Measurements from ENCODE around the gene MBP.
"Not testable (repeated sequence)": the region's sequence is repeated elsewhere in the genome, so short reads cannot be mapped to it uniquely, and the experiment has no call there.

Gene MBP

GRCh38 chr18:76962851-76963250 is 169.7 kb downstream of the MBP start:
- DNase-seq: no peak

GRCh38 chr18:76960528-76961035 is 172.0 kb downstream of the MBP start:
- DNase-seq: no peak

DNA sequence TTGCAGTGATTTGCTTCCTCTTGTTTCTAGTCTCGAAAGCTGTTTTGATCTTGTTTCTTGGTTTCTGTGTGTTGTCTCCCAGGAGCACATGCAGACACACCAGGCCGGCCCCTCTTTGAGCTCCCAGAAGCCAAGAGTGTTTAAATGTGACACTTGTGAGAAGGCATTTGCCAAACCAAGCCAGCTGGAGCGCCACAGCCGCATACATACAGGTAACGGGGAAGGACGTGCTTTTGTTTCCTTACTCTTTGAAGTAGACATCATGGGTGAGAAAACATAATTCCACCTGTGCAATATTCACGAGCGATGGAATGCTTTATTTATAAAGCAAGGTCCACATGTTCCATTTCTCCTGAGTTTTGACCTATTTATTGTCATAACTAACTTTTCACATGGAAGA is 173.0 kb downstream of the MBP start:
- DNase-seq: no peak

DNA sequence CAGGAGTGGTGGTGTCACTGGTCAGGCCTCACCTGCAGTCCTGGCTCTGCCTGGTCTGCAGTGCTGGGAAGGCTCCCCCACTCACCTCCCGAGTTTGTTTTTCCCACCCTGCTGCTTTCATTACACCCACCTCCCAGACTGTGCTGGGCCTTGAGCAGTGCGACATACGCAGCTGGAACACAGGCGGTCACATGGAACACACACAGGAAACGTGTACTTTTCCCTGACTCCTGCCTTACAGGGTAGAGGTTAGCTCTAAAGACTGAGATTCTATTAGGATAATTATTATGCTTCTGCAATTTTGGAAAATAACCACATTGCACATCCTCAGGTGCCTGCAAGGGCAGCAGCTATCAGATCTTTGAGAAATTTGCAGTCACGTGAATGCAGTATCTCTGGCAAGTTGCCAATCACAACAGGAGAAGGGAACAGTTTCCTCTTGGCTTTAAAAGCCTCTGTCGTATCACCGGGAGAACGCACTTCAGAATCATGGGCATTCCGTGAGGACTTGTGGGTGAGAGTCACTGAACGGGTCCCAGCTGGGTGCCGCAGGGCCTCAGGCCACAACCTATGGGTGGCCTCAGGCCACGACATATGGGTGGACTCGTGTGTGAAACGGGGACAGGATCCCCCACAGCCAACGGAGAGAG is 173.8 kb downstream of the MBP start:
- no peak for DNase-seq

DNA sequence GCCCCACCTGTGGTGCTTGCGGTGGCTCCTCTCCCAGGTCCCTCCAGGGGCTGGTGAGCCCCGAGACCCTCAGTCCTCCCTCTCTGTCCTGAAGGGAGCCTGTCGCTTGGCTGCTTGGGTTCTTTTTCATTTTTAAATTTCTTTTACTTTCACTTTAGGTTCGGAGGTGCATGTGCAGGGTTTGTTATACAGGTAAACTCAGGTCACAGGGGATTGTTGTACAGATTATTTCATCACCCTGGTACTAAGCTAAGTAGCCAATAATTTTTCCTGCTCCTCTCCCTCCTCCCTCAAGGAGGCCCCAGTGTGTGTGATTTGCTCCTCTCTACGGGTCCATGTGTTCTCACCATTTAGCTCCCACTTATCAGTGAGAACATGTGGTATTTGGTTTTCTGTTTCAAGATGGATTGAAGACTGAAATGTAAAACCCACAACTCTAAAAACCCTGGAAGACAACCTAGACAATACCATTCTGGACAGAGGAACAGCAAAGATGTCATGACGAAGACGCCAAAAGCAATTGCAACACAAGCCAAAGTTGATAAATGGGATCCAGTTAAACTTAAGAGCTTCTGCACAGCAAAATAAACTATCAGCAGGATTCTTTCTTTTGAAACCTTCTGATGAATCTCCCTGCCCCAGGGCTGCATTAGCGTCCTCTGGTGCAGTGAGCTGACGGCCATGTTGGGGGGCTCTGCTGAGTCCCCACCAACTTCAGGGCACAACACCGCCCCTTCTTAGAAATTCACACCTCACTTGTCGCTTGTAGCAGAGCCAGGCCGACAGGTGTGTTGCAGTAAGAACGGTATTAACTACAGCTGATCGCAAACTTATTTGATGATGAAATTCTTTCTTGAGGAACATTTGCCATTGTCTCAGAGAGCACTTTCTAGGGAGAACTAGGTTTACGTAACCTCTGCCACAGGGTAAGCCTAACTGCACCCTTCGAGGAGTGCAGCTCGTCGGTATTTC is 174.9 kb downstream of the MBP start:
- no peak for DNase-seq

GRCh38 chr18:76956648-76957047 is 175.9 kb downstream of the MBP start:
- DNase-seq: no peak

- DNase-seq: no peak
These were observed 176.9 kb downstream of the MBP start for GRCh38 chr18:76955524-76956170.

DNA sequence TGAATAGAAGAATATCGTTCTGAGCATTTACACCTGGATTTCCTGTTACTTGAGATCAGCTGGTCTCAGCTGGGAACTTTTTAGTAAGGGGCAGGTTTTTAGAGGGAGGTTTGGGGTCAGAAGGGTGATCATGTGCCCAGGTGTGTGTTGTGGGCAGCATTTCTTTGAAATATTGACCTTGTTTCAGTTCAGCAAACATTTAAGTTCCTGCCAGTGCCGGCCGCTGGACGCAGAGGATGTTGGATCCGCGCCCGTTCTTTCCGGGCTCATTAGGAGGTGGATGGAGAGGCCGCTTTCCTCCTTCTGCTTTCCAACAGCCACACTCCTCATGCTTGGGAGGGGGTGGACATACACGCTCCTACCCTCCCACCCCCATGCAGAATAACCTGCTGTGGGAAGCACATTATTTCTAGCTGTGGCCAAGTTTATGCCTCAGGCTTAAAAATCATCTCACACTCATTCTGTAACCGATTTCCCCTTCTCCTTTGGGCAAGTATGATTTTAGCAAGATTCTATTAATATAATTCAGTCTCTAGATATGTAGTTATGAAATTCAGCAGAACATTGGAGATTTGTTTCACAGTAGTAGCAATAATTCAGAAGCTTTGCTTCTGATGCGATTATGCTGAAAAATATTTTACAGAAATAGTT is 178.9 kb downstream of the MBP start:
- DNase-seq: no peak

- no peak for DNase-seq
These were observed 179.4 kb downstream of the MBP start for GRCh38 chr18:76953156-76953555.

DNA sequence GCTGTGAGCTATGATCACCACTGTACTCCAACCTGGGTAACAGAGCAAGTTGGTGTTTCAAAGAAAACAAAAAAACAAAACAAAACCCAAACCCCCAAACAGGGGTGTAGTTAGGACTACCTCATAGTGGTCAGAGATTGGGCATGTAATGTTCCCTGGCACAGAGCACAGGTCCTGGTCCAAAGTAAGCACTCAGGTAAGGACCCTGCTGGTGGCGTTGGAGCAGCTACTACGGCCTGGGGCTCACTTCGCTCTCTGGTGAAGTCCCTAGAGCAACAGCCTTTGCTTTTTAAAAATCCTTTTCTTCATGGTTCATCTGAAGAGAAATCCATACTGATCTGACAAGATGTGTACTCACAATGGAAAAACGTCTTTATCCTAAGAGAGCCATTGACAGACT is 179.8 kb downstream of the MBP start:
- no peak for DNase-seq

- DNase-seq: no peak
These were observed 180.9 kb downstream of the MBP start for GRCh38 chr18:76951456-76952247.

DNA sequence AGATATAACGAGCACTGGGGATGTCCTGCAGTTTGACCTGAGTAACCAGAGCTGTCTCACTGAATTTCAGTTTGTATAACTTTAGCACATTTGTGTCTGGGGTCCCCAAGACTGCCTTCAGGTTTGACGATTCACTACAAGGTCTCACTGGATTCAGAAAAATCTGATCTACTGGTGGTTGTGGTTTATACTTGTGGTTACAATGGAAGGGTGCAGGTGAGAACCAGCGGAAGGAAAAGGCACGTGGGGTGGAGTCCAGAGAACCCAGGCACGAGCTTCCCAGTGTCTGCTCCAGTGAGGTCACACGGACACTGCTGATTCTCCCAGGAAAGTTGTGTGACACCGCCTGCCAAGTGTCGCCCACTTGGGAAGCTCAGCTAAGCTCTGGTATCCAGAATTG is 184.2 kb downstream of the MBP start:
- no peak for DNase-seq

GRCh38 chr18:76944346-76944745 is 188.2 kb downstream of the MBP start:
- not testable (repeated sequence) for DNase-seq

DNA sequence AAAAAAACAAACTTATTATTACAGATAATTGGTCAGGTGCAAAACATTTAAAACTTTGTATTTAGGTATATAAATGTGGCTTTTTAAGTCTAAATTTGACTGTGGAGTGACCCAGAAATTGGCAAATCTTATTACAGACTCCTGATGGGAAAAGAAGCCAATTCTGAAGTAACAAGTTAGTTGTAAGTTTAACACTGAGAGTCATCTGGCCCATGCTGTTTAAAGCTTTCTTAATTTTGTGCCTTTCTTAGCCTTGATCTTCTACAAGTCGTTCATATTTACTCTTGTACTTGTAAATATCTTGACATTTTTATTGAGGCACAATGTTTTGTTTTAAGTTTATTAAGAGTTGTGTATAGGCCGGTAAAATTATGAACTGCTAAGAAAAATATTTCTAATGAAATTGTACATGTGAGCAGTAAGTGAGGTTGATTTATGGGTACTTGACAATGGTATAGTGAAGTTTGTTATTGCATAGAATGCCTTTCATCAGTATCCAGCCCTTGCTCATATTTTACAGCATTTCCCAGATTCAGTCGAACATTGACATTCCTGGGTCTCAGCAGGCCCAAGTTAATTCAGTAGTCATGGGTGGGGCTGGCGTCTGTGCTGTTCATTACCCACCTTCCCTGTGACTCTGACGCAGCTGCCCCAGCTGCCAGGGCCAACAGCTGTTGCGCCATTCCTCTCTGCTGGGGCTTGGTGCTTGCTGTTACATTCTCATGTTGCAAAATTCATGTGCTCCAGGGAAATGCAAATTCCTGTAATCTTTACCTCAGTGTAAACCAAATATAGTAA is 188.8 kb downstream of the MBP start:
- no peak for DNase-seq

DNA sequence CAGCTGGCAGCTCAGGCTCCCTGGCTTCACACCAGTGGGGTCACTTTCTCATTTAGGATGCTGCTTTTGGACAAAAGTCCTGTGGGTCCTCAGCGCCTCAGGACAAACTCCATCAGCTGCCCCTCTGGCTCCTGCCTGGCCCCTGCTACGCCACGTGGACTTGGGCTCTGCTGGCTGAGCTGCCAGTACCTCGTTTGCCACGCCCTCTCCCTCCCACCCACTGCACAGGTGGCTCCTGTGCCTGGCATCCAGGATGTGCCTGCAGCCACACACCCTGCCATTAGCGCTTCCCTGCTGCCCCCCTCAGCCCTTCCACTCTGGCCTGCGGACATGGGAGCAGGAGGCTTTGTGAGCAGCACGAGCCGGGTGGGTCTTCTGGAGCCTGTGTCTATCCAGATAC is 191.3 kb downstream of the MBP start:
- DNase-seq: no peak

GRCh38 chr18:76938619-76939018 is 194.0 kb downstream of the MBP start:
- DNase-seq: no peak

GRCh38 chr18:76937597-76937996 is 195.0 kb downstream of the MBP start:
- no peak for DNase-seq

- DNase-seq: no peak
These were observed 195.7 kb downstream of the MBP start for GRCh38 chr18:76936877-76937276.

- no peak for DNase-seq
These were observed 196.8 kb downstream of the MBP start for GRCh38 chr18:76935722-76936337.

DNA sequence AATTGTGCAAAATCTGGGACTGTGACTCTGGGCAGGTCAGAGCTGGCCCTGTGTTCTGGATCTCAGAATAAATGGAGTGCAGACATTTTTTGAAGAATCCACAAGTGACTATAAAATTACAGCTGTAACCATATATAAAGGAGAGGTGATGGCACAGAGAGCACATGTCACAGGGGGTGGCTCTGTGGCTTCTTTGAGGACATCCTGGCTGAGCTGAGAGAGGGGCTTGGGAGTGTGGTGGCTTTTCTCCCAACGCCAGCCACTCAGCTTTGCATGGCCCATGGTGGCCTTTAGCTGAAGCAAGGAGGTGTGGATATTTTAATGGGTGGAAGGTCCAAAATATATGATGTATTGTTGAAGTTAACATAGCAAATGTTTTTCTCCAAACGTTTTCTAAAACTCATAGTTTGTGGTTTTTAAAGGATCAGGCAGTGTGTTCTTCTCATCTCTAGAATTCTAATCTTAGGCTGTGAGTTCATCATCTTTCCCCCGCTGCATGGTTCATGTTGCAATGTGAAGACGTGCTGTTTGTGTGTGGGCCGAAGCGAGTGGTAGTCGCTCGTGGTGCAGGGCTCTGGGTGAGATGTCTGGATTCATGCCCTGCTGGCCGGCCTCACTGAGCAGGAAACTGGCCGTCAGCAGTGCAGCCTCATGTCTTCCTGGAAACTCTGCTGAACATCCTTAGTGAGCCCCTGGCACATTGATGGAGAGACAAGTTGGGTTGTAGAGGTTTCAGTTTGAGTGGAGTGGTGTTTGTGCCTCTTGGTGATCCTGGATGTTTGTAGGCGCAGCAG is 200.4 kb downstream of the MBP start:
- DNase-seq: no peak

All from amniotic stem cell (primary cell).